ENCODE measurements around the gene KLK10.

- TF ChIP-seq, protein P1, sequence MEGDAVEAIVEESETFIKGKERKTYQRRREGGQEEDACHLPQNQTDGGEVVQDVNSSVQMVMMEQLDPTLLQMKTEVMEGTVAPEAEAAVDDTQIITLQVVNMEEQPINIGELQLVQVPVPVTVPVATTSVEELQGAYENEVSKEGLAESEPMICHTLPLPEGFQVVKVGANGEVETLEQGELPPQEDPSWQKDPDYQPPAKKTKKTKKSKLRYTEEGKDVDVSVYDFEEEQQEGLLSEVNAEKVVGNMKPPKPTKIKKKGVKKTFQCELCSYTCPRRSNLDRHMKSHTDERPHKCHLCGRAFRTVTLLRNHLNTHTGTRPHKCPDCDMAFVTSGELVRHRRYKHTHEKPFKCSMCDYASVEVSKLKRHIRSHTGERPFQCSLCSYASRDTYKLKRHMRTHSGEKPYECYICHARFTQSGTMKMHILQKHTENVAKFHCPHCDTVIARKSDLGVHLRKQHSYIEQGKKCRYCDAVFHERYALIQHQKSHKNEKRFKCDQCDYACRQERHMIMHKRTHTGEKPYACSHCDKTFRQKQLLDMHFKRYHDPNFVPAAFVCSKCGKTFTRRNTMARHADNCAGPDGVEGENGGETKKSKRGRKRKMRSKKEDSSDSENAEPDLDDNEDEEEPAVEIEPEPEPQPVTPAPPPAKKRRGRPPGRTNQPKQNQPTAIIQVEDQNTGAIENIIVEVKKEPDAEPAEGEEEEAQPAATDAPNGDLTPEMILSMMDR (IDR thresholded peaks at IDR 0.05 in 4 of 5, conservative IDR thresholded peaks at IDR 0.05 in 1 of 5): no peak
- TF ChIP-seq POLR2A (IDR thresholded peaks at IDR 0.05): no peak
Observed at GRCh38 chr19:50998686-50999085, 20.8 kb downstream of the KLK10 start.
